GM12874 (cell line): ENCODE data around the gene CNKSR3.

Experiments used
- TF ChIP-seq, protein P1 (sequence below): IDR thresholded peaks from 2 replicates; pipeline ENCODE4 v1.5.1; 2011; ENCODE audit warnings: low read depth, mild to moderate bottlenecking, control low read depth, low read length, moderate library complexity; ENCODE audit not compliant: insufficient read depth

CNKSR3 gene

DNA sequence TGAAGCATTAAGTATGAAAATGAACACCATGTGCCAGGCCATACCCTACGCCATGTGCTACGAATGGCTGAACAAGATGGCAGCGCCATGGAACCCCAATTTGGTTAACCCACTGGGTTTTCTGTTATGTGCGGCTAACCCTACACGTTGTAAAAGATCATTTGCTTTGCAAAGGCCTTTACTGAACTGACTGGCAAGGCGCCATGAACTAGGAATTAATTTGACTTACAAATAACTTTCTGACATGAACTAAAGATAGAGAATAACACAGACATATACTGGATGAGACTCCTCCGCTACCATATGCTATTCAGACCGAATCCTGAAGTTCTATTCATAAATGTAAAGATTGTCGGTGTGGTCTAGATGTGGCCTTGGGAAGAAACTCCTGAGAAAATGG lies 3.9 kb downstream of the CNKSR3 start:
- TF ChIP-seq, protein P1, sequence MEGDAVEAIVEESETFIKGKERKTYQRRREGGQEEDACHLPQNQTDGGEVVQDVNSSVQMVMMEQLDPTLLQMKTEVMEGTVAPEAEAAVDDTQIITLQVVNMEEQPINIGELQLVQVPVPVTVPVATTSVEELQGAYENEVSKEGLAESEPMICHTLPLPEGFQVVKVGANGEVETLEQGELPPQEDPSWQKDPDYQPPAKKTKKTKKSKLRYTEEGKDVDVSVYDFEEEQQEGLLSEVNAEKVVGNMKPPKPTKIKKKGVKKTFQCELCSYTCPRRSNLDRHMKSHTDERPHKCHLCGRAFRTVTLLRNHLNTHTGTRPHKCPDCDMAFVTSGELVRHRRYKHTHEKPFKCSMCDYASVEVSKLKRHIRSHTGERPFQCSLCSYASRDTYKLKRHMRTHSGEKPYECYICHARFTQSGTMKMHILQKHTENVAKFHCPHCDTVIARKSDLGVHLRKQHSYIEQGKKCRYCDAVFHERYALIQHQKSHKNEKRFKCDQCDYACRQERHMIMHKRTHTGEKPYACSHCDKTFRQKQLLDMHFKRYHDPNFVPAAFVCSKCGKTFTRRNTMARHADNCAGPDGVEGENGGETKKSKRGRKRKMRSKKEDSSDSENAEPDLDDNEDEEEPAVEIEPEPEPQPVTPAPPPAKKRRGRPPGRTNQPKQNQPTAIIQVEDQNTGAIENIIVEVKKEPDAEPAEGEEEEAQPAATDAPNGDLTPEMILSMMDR = no peak

DNA sequence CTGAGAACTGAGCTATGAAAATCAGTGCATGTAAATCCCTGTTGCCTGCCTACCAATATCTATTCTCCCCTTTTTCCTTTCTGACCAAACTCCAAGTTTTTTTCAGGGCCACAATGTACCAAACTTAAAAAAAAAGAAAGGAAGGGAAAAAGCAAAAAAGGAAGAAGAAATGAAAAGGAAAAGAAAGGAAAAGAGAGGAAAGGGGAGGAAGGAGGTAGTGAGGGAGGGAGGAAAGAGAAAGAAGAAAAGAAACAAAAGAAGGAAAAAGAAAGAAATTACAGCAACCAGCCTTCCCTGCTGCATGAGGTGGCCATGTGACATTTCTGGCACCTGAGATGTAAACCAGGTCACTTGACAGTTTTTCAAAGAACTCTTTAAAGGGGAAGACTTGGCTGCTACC lies 4.4 kb downstream of the CNKSR3 start:
- TF ChIP-seq, protein P1 = no peak

DNA sequence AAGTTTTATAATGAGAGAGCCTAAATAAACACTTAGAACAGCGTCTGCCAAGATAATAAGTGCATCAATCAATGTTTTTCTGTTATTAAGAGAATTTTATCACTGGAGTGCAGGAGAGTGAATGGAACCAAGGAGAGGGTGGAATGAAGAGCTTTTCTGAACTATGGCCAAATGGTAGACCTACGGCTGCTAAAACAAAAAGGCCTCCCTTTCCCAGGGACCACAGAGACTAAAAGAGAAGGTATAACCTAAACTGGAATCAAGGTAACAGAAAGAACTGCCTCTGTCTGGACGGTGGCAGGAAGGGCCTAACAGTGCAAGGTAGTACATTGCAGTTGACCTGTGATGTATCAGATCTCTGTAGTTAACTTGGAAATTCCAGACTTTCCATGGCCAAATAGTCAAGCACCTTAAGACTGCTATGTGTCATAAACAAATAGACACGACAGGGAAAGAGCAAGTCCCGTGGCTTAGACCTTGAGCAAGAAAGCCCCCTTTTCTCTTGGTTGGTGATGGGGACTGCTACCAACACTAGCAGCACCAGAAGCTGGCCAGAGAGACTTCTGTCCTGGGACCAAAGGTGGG lies 5.5 kb downstream of the CNKSR3 start:
- TF ChIP-seq, protein P1 = no peak

DNA sequence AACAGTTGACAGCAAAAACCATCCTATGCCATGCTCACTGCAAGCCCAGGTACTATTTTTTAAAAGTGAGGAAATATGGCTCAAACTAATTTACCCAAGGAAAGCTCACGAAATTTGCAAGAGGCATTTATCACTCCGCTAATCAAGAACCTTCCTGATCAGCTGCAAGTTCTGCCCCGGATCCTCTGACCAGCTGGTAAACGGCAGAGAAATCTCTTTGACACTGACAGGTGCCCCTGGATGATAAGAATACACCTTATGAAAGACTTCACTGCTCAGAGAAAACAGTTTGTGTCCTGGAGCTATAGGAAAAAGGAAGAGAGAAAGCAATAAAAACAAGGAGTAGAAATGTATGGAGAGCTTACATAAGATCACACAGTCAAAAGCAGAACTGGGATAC lies 6.4 kb downstream of the CNKSR3 start:
- TF ChIP-seq, protein P1 = no peak

DNA sequence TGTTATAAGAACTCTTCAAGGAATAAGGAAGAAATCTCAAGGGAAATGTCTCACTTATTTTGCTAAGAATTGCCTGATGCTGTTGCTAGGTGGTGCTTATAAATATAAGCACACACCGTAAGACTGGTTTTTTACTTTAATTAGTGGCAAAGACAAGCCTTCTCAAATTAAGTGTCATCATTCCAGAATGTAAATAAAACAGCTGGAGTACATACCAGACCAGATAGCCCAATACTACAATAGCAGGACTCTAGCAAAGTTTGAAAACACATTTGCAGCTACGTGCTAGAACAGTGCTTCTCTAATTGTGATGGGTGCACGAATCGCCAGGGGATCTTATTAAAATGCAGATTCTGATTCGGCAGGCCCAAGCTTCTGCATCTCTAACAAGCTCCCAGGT lies 6.8 kb downstream of the CNKSR3 start:
- TF ChIP-seq, protein P1 = no peak

DNA sequence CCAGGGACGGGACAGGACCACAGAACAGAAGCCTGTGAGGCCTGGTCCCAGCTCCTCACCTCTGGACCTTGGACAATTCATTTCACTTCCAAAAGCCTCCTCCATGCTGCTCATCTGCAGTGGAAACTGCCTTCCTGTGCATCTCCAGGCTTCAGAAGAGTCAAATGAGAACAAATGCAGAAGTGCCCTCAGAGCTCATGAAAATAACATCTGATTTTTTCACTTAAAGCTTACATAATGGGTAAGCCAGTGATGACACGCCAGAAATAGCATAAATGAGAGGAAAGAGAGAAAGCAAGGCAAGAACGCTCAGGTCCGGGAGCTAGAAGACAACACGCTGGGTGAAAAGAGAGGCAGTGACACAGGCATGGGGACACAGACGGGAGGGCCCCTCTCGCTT lies 7.9 kb downstream of the CNKSR3 start:
- TF ChIP-seq, protein P1 = no peak

DNA sequence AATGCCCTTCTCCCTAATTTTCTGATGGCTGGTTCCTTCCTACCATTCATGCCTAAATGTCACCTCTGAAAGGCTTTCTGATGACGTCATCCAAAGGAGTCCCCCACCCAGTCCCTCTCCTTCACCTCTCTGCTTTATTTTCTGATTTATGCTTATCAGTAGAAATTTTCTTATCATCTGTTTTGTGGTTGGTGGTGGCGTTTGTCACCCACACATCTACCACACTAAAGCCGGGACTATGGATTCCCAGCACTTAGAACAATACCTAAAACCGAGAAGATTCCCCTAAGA lies 9.0 kb downstream of the CNKSR3 start:
- TF ChIP-seq, protein P1 = no peak
